Dendritic cell treated with granulocyte-macrophage colony-stimulating factor and Interleukin-4, amounts not matched to agents 40 ng/mL and 50 ng/mL, for 4 days (primary cell): ENCODE results near the gene WSB2.
"Not testable (repeated sequence)": the region's sequence is repeated elsewhere in the genome, so short reads cannot be mapped to it uniquely, and the experiment has no call there.

ENCODE experiments used
- H3K27ac Mint-ChIP-seq: one replicate; pipeline ENCODE4 v1.8.0; 2022; ENCODE audit warnings: mild to moderate bottlenecking, mixed read lengths
- H3K27me3 Mint-ChIP-seq: one replicate; pipeline ENCODE4 v1.8.0; 2022; ENCODE audit warnings: mild to moderate bottlenecking, mixed read lengths
- H3K36me3 Mint-ChIP-seq: one replicate; pipeline ENCODE4 v1.8.0; 2022; ENCODE audit warnings: low read depth, mixed read lengths
- H3K4me1 Mint-ChIP-seq: one replicate; pipeline ENCODE4 v1.8.0; 2022; ENCODE audit warnings: low read depth, mixed read lengths
- H3K4me3 Mint-ChIP-seq: one replicate; pipeline ENCODE4 v1.8.0; 2022; ENCODE audit warnings: mild to moderate bottlenecking, moderate library complexity, mixed read lengths
- H3K9me3 Mint-ChIP-seq: one replicate; pipeline ENCODE4 v1.8.0; 2022; ENCODE audit warnings: mixed read lengths
- intact Hi-C: fragments of 100-400 bp; cut with micrococcal nuclease; formaldehyde crosslinking; loops from one replicate; pipeline ENCODE4 v1.15.0; 2022

The WSB2 gene

DNA sequence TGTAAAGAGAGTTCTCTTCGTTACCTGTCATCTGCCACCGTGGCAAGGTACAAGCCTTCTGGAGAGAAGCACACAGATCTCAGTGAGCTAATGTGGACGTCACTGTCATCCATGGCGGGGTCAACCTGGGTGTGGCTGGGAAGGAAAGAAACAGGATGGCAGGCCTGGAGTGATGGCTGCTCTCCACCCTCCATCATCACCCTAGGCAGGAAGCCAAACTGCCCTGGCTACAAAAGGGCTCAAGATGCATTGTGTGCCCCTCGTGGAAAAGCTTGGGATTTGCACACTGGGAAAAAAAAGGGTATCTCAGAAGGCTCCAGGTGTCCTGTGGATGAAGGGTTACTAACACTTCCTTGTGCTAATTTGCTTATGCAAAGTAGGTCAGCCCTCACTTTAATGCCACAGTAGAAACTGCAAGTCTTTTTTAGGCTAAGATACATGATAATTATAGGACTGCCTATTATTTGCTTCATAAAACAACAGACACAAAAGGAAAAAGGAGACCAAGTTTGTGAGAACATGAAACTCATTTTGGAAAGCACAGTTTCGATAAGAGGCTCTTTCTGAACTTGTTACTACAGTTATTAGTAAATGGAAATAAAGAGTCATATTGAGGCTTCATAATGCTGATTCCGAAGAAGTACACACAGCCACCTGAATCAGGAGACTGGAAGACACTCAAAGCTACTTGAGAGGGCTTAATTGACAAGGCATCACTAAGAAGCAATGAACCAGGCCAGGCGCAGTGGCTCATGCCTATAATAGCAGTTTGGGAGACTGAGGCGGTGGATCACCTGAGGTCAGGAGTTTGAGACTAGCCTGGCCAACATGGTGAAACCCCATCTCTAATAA is 25.6 kb downstream of the WSB2 start:
- intact Hi-C loops: loop anchor here (10.0 kb wide), 1 partner anchor 161 kb away; no protein-coding TSS in a partner anchor
- H3K27ac Mint-ChIP-seq: no peak overlapping the region
- H3K4me3 Mint-ChIP-seq: no peak overlapping the region
- no peaks in the 10 kb centered on the region for H3K9me3 Mint-ChIP-seq
- H3K4me1 Mint-ChIP-seq: no peaks in the 10 kb centered on the region
- peaks cover 95% of the 10 kb centered on the region for H3K36me3 Mint-ChIP-seq
- H3K27me3 Mint-ChIP-seq: no peaks in the 10 kb centered on the region

DNA sequence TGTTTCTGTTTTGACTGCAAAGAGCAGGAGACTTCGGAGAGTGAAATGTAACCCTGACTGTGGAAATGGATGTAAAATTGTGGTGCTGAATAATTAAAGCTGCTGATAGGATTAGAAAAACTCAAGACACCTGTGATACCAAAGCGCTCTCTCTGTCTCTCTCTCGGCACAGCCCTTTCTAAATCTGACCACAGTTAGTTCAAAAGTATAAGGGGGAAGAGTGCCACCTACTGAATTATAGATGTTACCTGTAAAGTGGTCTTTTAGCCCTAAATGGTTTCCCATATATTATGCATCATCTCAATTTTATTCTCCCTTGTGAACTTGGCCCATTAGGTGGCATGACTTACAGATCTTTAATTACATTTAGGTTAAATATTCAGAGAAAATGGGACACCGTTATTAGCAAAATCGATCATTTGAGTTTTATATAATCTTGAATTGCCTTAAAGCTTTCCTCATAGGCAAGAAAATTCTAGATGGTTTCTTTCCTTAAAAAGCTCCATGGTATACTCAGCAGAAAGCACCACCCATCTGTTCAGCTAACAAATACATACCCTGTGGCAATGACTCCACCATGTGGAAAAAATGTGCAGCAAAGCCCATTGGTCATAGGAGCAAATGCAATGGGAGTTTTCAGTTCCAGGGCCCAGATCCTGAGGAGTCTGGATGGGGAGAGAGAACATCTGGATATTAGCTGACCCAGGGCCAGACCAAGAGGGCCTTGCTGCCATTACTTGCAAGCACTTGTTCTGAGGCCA is 26.4 kb downstream of the WSB2 start:
- H3K27me3 Mint-ChIP-seq: no peaks in the 10 kb centered on the region
- H3K4me1 Mint-ChIP-seq: no peaks in the 10 kb centered on the region
- no peak overlapping the region for H3K27ac Mint-ChIP-seq
- H3K9me3 Mint-ChIP-seq: no peaks in the 10 kb centered on the region
- no peak overlapping the region for H3K4me3 Mint-ChIP-seq
- H3K36me3 Mint-ChIP-seq: peaks cover 94% of the 10 kb centered on the region
- intact Hi-C loops: loop anchor here (10.0 kb wide), 1 partner anchor 160 kb away; no protein-coding TSS in a partner anchor

DNA sequence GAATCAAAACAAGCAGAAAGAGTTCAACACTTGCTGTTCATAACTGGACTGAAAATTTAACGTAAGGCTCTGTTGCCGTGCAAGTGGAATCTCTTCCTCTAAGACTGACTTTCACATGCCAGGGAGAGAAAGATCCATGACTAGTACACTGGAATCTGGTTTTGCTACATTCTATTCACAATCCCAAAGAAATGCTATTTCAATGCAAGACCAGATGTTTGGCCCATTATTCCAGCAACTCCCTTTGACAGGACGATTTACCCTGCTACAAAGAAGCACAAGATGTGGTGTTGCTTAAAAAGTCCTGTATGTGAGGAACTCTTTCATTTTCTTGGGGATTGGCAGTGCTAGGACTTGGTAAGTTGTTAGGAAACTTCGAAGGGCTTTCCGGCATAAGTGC is 27.1 kb downstream of the WSB2 start:
- Mint-ChIP-seq H3K9me3 (no peaks in the 10 kb centered on the region), H3K4me3 (no peak overlapping the region), H3K4me1 (no peaks in the 10 kb centered on the region), H3K27me3 (no peaks in the 10 kb centered on the region), H3K36me3 (peaks cover 94% of the 10 kb centered on the region), H3K27ac (no peak overlapping the region)
- intact Hi-C loops: loop anchor here (10.0 kb wide), 1 partner anchor 159 kb away; no protein-coding TSS in a partner anchor

DNA sequence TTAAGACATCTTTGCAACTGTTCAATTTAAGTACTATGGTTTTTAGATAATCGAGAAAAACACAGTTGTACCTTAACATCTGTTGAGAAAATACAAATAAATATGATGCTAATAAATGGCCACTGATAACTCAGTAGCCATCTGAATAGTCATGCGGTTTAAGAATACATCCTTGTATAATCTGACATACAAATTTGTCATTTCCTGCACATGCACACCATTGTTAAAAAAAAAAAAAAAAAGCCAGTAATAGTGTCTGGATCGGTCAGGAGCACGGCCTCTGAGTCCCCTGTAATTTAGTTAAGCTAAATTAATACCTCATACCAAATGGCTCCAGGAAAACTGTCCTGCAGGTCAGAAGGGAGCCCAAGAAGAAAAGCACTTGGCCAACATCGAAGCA is 27.7 kb downstream of the WSB2 start:
- intact Hi-C loops: loop anchor here (10.0 kb wide), 1 partner anchor 159 kb away; no protein-coding TSS in a partner anchor
- Mint-ChIP-seq H3K27ac (no peak overlapping the region), H3K36me3 (peaks cover 93% of the 10 kb centered on the region)

DNA sequence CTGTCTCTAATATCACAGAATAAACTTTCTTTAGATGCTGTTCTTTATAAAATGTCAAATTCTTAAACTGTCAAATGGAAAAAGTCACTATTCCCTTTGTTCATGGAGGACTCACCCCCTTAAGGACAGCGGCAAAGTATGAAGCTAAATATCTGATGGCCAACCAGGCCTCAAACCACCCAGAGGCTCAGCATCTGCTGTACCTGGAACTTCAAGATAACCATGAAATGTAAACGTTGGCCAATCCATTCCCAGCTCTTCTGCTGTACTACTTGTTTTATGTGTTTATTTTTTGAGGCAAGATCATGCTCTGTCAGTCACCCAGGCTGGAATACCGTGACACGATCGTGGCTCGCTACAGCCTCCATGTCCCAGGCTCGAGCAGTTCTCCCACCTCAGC is 28.8 kb downstream of the WSB2 start:
- H3K27me3 Mint-ChIP-seq: no peaks in the 10 kb centered on the region

More for the DNA sequence above, 27.7 kb downstream of the WSB2 start:
- H3K4me3 Mint-ChIP-seq: no peak overlapping the region
- H3K9me3 Mint-ChIP-seq: no peaks in the 10 kb centered on the region
- no peaks in the 10 kb centered on the region for H3K27me3 Mint-ChIP-seq
- H3K4me1 Mint-ChIP-seq: no peaks in the 10 kb centered on the region

DNA sequence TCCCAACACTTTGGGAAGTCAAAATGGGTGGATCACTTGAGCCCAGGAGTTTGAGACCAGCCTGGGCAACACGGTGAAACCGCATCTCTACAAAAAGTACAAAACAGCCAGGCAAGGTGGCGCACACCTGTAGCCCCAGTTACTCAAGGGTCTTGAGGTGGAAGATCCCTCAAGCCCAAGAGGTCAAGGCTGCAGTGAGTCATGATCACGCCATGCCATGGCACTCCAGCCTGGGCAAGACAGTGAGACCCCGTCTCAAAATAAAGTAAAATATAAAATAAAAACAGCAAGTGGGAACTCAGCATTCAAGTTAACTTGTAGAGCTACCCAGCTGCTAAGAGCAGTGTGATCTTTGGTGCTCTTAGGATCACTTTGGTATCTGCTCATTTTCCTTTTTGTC is 31.8 kb downstream of the WSB2 start:
- intact Hi-C loops: no loop called here
- Mint-ChIP-seq H3K36me3 (peaks cover 92% of the 10 kb centered on the region), H3K27ac (no peak overlapping the region), H3K27me3 (no peaks in the 10 kb centered on the region), H3K4me1 (no peaks in the 10 kb centered on the region), H3K9me3 (no peaks in the 10 kb centered on the region), H3K4me3 (no peak overlapping the region)

More for the DNA sequence above, 28.8 kb downstream of the WSB2 start:
- Mint-ChIP-seq H3K4me1 (no peaks in the 10 kb centered on the region), H3K4me3 (no peak overlapping the region), H3K27ac (no peak overlapping the region), H3K36me3 (peaks cover 93% of the 10 kb centered on the region), H3K9me3 (no peaks in the 10 kb centered on the region)
- intact Hi-C loops: loop anchor here (10.0 kb wide), 1 partner anchor 157 kb away; no protein-coding TSS in a partner anchor

DNA sequence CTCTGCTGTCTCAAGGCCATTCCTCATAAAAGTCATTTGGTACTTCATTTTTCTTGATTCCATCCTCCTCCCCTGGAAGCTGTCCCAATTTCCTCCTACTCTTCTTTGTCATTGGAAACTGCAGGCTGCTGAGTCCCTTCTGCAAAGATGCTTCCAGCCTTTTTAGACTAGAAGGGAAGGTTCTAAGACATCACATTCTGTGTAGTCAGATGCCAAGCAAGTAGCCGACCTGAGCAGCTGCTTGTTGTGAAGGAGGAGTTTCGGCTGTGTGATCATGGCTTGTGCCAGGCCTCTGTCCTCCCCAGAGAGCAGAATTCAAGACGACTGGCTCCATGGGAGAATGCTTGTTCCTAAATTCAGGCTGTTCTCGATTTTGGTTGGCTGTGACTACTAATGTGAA is 35.8 kb downstream of the WSB2 start:
- H3K4me1 Mint-ChIP-seq: no peaks in the 10 kb centered on the region
- no peak overlapping the region for H3K27ac Mint-ChIP-seq
- H3K4me3 Mint-ChIP-seq: no peak overlapping the region
- no peaks in the 10 kb centered on the region for H3K9me3 Mint-ChIP-seq
- no peaks in the 10 kb centered on the region for H3K27me3 Mint-ChIP-seq
- intact Hi-C loops: no loop called here
- peaks cover 96% of the 10 kb centered on the region for H3K36me3 Mint-ChIP-seq

DNA sequence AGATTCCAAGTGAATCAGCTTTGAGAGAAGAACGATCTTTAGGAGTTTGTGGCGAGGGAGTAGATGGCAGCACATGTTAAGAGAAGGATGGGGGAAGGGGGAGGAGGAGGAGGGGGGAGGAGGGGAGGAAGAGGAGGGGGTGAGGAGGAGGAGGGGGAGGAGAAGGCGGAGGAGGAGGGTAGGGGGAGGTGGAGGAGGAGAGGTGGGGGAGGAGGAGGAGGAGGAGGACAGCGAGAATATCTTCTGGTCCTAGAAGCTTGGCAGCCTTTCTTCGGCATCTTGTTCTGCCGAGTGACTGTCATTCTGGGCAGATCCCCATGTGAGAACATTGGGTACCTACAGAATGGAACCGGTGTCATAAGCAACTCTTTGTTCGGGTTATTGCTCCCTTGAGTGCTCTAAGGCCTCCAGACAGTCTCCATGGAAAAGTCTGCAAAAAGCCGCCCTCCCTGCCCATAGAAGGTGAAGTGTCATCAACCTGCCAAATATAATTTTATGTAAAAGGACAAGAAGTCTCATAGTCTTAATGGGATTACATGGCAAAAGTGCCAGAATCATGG is 37.6 kb downstream of the WSB2 start:
- Mint-ChIP-seq H3K9me3 (no peaks in the 10 kb centered on the region), H3K27ac (no peak overlapping the region), H3K36me3 (peaks cover 93% of the 10 kb centered on the region), H3K27me3 (no peaks in the 10 kb centered on the region), H3K4me1 (no peaks in the 10 kb centered on the region), H3K4me3 (no peak overlapping the region)
- intact Hi-C loops: no loop called here

DNA sequence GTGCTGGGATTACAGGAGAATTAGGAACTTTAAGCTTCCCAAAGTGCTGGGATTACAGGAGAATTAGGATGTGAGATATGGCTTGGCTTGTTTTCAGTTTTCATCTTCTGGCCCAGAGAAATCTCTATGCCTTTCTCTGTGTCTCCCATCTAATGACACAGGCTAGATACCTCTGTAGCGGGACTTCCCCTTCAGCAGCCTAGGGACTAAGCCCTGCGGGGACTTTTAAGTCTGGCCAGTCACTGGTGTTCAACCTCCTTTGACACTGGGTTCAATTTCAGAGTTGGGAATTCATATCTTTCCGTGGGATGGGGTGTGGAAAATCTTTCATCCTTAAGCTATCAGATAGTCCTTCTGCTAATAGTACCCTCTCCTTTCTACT is 38.3 kb downstream of the WSB2 start:
- Mint-ChIP-seq H3K4me1 (peaks cover 4% of the 10 kb centered on the region), H3K4me3 (no peak overlapping the region), H3K9me3 (no peaks in the 10 kb centered on the region), H3K27ac (no peak overlapping the region), H3K36me3 (peaks cover 86% of the 10 kb centered on the region), H3K27me3 (no peaks in the 10 kb centered on the region)
- intact Hi-C loops: no loop called here

DNA sequence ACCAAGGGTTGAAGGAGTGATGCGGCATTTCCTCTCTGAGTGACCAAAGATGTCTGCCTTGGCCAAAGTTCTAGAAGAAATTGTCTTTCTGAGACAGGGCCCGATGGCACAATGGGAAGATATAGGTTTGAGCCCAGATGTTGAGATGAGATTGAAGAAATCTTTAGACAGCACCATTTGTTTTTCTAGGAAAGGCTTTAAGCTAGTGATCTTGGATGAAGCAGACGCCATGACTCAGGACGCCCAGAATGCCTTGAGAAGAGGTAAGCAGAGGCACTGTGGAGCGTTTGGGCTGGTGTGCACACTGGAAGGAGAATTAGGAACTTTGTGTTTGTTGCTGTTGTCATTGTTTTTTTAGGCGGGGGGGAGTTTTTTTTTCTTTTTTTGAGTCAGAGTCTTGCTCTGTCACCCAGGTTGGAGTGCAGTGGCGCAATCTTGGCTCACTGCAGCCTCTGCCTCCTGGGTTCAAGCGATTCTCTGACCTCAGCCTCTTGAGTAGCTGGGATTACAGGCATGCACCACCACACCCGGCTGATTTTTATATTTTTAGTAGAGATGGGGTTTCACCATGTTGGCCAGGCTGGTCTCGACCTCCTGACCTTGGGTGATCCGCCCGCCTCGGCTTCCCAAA is 38.8 kb downstream of the WSB2 start:
- H3K27ac Mint-ChIP-seq, intact Hi-C loops, H3K9me3 Mint-ChIP-seq, H3K4me1 Mint-ChIP-seq, H3K27me3 Mint-ChIP-seq, H3K4me3 Mint-ChIP-seq: not testable (repeated sequence)
- H3K36me3 Mint-ChIP-seq: peaks cover 81% of the 10 kb centered on the region

DNA sequence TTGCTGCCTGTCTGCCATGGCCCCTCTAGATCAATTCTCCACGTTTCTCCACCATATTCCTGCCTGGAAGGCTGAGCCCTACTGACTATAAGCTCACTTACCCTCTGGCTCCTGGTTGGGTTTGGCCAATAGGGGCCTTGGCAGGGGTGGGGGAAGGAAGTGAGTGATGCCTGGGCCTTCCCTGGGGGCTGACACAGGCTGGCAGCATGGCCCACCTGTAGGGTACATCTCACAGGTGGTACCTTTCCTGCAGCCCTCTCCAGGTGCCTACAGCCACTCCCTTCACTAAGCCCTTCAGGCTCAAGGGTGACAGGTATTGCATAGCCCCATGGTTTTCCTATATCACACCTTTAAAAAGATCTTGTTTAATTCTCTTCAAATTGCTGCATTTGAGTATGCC is 40.9 kb downstream of the WSB2 start:
- Mint-ChIP-seq H3K27me3 (peaks cover 3% of the 10 kb centered on the region), H3K27ac (no peak overlapping the region), H3K36me3 (peaks cover 60% of the 10 kb centered on the region), H3K4me1 (peaks cover 12% of the 10 kb centered on the region), H3K4me3 (no peak overlapping the region), H3K9me3 (no peaks in the 10 kb centered on the region)
- intact Hi-C loops: no loop called here

DNA sequence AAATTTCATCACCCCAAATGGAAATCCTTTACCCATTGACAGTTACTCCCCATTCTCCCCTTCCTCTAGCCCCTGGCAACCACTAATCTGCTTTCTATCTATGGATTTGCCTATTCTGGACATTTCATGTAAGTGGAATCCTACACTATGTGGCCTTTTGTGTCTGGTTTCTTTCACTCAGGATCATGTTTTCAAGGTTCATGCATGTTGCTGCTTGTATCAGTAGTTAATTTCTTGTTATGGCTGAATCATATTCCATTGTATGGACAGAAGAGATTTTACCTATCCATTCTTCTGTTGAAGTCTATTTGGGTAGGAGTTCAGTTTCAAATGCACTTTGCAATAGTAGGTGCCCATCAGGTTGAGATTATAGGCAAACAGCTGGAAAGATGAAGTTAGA is 43.1 kb downstream of the WSB2 start:
- H3K27me3 Mint-ChIP-seq: peaks cover 10% of the 10 kb centered on the region
- no peaks in the 10 kb centered on the region for H3K9me3 Mint-ChIP-seq
- intact Hi-C loops: loop anchor here (5.0 kb wide), 1 partner anchor 119 kb away; the partner anchor contains the start of gene PEBP1
- H3K4me1 Mint-ChIP-seq: peaks cover 12% of the 10 kb centered on the region
- H3K4me3 Mint-ChIP-seq: no peak overlapping the region
- peaks cover 39% of the 10 kb centered on the region for H3K36me3 Mint-ChIP-seq
- no peak overlapping the region for H3K27ac Mint-ChIP-seq

DNA sequence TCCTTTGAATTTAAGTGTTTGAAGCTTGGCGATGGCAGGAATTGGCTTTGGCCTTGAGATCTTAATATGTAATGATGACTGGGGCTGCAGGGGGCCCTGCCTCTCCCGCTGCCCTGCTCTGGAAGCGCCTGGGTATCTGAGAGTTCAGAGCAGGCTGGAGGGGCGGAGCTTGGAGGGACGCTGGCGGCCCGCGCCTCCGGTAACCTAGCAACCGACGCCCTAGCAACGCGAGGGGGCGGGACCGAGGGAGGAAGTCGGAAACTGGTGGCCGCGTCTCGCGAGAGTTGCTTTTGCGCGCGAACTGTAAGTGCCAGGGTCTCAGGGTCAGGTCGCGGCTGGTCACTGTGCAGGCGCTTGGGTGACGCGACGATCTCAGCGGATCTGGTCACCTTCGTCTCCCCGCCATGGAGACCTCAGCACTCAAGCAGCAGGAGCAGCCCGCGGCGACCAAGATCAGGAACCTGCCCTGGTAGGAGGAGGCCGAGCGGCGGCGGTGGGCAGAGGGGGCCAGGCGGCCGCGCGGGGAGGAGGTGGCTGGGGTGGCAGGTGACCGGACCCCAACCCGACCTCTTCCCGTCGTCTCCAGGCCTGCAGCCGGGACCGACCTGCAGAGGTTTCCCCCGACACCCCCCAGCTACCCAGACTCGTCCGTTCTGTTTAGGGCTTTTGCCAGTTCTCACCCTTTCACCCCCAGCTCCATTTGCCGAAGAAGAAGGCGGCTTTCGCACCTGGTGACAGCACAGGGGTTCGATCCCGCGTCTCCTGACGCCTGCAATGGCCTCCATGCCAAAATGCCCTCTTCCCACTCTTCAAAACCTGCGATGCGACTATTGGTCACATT is 44.3 kb downstream of the WSB2 start, which contains the start of gene RFC5:
Gene RFC5, plus strand, starts transcription at position 280 of the 841 bp plus-strand sequence. Its CDS starts 125 bp downstream, at position 405.
- peaks cover 27% of the 10 kb centered on the region for H3K36me3 Mint-ChIP-seq
- H3K9me3 Mint-ChIP-seq: no peaks in the 10 kb centered on the region
- peak within 1 kb of the TSS; percentile 92 for H3K4me3 Mint-ChIP-seq
- intact Hi-C loops: loop anchor here (1.0 to 5.0 kb wide), 2 partner anchors 45 to 121 kb away; partner anchors contain the start of genes PEBP1 and WSB2
- peaks cover 12% of the 10 kb centered on the region for H3K4me1 Mint-ChIP-seq
- peaks cover 10% of the 10 kb centered on the region for H3K27me3 Mint-ChIP-seq
- H3K27ac Mint-ChIP-seq: peak within 1 kb of the TSS; percentile 85
